Measurements from ENCODE around the gene MYO1E.
A peak's percentile ranks its signal among the peaks of the same experiment; 100 is the strongest.

MYO1E gene

GRCh38 chr15:59115047-59115446, 257.6 kb downstream of the MYO1E start:
- no peak for TF ChIP-seq ZNF274 (IDR thresholded peaks at IDR 0.05; ENCODE audit: low read depth, low read length)
- no peak overlapping the region for H3K4me3 ChIP-seq (ENCODE audit: low read length)

GRCh38 chr15:59111251-59111650, 261.4 kb downstream of the MYO1E start:
- no peak for TF ChIP-seq ZNF274 (IDR thresholded peaks at IDR 0.05; ENCODE audit: low read depth, low read length)
- no peak overlapping the region for H3K4me3 ChIP-seq (ENCODE audit: low read length)

- TF ChIP-seq ZNF274 (IDR thresholded peaks at IDR 0.05; ENCODE audit: low read depth, low read length), result no peak
- H3K4me3 ChIP-seq (ENCODE audit: low read length), result peak overlapping the region; percentile 98
Measured at GRCh38 chr15:59105854-59106253, 266.8 kb downstream of the MYO1E start.

GRCh38 chr15:59104912-59105732, 267.5 kb downstream of the MYO1E start, which contains the start of gene CCNB2:
TSS of gene CCNB2 (plus strand) at chr15:59105146. CDS start at chr15:59105269, 123 bp downstream.
- TF ChIP-seq ZNF274 (IDR thresholded peaks at IDR 0.05; ENCODE audit: low read depth, low read length), result no peak
- peak within 1 kb of the TSS; percentile 98 for H3K4me3 ChIP-seq (ENCODE audit: low read length)

- H3K4me3 ChIP-seq (ENCODE audit: low read length), result peak overlapping the region; percentile 98
- no peak for TF ChIP-seq ZNF274 (IDR thresholded peaks at IDR 0.05; ENCODE audit: low read depth, low read length)
Measured at GRCh38 chr15:59104602-59104911, 268.1 kb downstream of the MYO1E start.

GRCh38 chr15:59099162-59099685, 273.4 kb downstream of the MYO1E start:
- no peak for TF ChIP-seq ZNF274 (IDR thresholded peaks at IDR 0.05; ENCODE audit: low read depth, low read length)
- no peak overlapping the region for H3K4me3 ChIP-seq (ENCODE audit: low read length)

GRCh38 chr15:59096429-59096828, 276.2 kb downstream of the MYO1E start:
- no peak for TF ChIP-seq ZNF274 (IDR thresholded peaks at IDR 0.05; ENCODE audit: low read depth, low read length)
- no peak overlapping the region for H3K4me3 ChIP-seq (ENCODE audit: low read length)

GRCh38 chr15:59094077-59094476, 278.6 kb downstream of the MYO1E start:
- H3K4me3 ChIP-seq (ENCODE audit: low read length), result no peak overlapping the region
- no peak for TF ChIP-seq ZNF274 (IDR thresholded peaks at IDR 0.05; ENCODE audit: low read depth, low read length)

- no peak for TF ChIP-seq ZNF274 (IDR thresholded peaks at IDR 0.05; ENCODE audit: low read depth, low read length)
- H3K4me3 ChIP-seq (ENCODE audit: low read length), result no peak overlapping the region
Measured at GRCh38 chr15:59087731-59088130, 284.9 kb downstream of the MYO1E start.

All from GM08714 (cell line).